Fibroblast of villous mesenchyme (primary cell): ENCODE results near the gene MYO16. TPM values are rescaled to one million over a fixed set of nuclear protein-coding genes. Genes with fewer than 3 reads are reported as not detected.

Source experiments
- DNase-seq: peaks from one replicate; pipeline ENCODE4 v3.0.0-alpha.2; 2010; ENCODE audit warnings: low read depth
- H3K4me3 ChIP-seq: 2 replicates; pipeline ENCODE4 v1.5.1; 2011; ENCODE audit warnings: low read depth, mild to moderate bottlenecking, low read length
- total RNA-seq: library from RNA; depleted of rRNA; stranded (reverse); fragments of >200 nt; gene quantifications from 2 replicates; pipeline ENCODE4 v1.2.3, GENCODE V29; 2012
- TF ChIP-seq, protein P1 (sequence below): IDR thresholded peaks from 2 replicates; pipeline ENCODE4 v1.5.1; 2012; ENCODE audit warnings: low read depth, mild to moderate bottlenecking, low read length; ENCODE audit not compliant: insufficient read depth

The MYO16 gene
- total RNA-seq, 1 donor: 0.86 TPM

DNA sequence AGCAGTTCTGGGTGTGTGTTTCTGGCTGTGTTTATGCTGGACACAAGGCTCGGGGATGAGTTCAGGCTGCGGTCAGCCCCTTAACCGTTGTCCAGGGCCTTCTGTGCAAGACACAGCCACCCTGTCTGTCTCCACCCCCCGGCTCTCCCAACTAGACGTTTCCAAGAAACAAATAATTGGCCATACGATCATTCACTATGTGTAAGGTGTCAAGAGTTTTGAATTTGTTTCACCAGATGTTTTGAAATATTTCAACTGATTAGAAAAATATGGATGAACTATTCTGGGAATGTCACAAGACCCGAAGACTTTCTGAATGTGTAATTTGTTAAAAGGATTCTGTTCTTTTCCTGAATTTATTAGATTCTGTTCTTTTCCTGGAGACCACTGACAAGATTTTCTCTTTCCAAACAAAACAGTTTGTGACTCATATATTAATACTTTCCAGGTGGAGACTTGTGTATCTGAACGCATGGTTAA is 318.2 kb downstream of the MYO16 start:
- H3K4me3 ChIP-seq: no peak overlapping the region
- TF ChIP-seq, protein P1, sequence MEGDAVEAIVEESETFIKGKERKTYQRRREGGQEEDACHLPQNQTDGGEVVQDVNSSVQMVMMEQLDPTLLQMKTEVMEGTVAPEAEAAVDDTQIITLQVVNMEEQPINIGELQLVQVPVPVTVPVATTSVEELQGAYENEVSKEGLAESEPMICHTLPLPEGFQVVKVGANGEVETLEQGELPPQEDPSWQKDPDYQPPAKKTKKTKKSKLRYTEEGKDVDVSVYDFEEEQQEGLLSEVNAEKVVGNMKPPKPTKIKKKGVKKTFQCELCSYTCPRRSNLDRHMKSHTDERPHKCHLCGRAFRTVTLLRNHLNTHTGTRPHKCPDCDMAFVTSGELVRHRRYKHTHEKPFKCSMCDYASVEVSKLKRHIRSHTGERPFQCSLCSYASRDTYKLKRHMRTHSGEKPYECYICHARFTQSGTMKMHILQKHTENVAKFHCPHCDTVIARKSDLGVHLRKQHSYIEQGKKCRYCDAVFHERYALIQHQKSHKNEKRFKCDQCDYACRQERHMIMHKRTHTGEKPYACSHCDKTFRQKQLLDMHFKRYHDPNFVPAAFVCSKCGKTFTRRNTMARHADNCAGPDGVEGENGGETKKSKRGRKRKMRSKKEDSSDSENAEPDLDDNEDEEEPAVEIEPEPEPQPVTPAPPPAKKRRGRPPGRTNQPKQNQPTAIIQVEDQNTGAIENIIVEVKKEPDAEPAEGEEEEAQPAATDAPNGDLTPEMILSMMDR: no peak
- DNase-seq: peak; percentile 81

DNA sequence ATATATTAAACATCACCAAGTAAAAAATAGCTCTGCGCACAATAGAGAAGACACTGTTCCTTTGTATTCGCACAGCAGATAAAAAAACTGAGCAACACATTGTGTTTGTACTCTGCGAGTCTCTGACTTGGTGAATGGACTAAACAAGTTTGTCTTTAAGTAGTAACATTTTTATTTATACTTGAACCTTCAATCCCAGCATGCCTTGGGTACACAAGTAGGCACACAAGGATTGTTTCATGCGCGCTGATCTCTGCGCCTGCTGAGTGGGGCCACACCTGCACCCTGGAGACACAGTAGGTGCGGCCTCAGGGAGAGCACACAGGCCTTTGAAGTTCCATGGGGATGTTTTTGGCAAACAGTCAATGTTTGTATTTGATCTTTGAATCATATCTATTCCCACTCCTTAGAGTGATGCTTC is 318.9 kb downstream of the MYO16 start:
- no peak for DNase-seq
- TF ChIP-seq, protein P1: no peak
- no peak overlapping the region for H3K4me3 ChIP-seq

DNA sequence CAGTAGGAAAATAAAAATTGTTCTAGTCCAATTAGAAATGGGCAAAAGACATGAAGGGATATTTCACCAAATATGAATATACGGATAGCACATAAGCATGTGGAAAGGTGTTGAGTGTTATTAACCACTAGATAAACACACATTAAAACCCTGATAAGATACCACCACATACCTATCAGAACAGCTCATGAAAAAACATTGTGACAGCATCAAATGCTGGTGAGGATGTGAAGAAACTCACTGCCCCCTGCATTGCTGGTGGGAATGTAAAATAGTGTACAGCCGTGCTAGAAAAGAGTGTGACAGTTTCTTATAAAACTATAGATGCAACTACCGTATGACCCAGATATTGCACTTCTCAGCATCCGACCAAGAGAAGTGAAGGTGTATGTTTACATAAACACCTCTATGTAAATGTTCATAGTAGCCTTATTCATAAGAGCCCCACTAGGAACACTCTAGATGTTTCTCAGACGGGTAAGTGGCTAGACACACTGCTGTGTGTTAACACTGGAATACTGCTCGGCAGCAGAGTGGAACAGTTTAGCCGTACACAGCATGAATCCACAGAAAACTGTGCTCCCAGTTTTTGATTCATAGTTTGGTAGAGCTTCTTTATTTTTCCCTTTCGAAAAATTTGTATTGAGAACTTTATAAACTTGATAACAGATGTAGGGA is 321.1 kb downstream of the MYO16 start:
- H3K4me3 ChIP-seq: no peak overlapping the region
- DNase-seq: no peak
- TF ChIP-seq, protein P1: no peak

DNA sequence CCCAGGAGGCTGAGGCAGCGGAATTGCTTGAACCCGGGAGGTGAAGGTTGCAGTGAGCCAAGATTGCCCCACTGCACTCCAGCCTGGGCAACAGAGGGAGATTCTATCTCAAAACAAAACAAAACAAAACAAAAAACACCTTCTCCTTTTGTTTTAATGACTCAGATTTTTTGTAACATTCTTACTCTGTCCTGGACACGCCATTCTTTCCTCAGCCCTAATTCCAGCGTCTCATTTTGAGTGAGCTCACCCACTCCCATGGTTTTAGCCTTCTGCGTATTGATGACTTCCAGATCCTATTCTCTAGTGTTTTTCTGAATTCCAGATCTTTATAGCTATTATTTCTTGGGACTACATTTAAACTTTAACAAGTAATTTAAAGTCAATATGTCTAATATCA is 326.3 kb downstream of the MYO16 start:
- TF ChIP-seq, protein P1: no peak
- no peak for DNase-seq
- no peak overlapping the region for H3K4me3 ChIP-seq

DNA sequence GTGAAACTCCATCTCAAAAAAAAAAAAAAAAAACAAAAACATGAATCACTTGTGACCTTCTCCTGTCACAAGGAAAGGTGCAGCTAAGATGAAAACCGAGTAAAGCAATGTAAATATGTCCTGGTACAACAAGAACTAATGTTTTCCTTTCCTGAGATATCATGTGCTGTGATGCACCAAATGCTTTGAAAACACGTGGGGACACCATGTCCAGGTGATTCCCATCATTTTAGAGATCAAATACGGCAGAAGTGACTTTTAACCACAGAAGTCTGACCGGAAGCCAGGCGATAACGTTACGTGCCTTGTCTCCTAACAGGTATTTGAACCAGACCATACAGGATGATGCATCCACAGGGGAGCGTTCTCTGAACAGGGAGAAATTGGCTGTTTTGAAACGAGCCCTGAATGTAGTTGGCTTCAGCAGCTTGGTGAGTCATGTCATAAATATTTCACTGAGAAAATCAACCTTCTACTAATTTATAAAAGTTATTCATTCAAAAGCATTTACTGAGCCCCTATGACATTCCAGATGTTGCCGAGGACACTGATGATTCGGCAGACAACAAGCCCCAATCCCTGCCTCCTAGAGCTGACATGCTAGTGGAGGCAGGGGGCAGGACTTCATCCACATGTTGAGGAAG is 328.1 kb downstream of the MYO16 start:
- no peak overlapping the region for H3K4me3 ChIP-seq
- DNase-seq: peak; percentile 73
- TF ChIP-seq, protein P1: no peak

DNA sequence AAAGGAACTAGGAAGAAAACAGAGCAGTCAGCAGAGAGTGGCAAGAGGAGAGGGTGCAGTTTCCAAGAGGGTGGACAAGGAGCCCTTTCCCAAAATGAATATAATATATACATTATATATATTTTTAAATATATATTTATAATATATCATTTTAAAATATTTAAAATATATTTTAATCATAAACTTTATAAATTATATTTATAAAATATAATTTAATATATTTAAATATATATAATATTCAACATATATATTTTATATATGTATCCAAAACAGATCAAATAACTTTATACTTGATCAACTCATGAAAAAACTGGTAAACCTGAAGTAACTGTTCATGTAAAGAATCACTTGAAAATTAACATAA is 328.6 kb downstream of the MYO16 start:
- TF ChIP-seq, protein P1: no peak
- no peak for DNase-seq
- H3K4me3 ChIP-seq: no peak overlapping the region
